Measurements from ENCODE around the gene PCDH11X.
"Not testable (repeated sequence)": the region's sequence is repeated elsewhere in the genome, so short reads cannot be mapped to it uniquely, and the experiment has no call there.

- not testable (repeated sequence) for TF ChIP-seq CTCF (conservative IDR thresholded peaks at IDR 0.05; ENCODE audit: low read length); EZH2phosphoT487 (IDR thresholded peaks at IDR 0.05; ENCODE audit: borderline replicate concordance, low read depth, low read length)
These were observed 31.7 kb upstream of the PCDH11X start for GRCh38 chrX:91747446-91747845.

Measured in OCI-LY7 (cell line).